ENCODE results near the gene APBA2. TPM values are rescaled to one million over a fixed set of nuclear protein-coding genes. Genes with fewer than 3 reads are reported as not detected.

Gene APBA2
- total RNA-seq, 6 experiments from 2014 or later, result 5.3 to 6.5 (median 6.1) TPM

- H3K27ac Mint-ChIP-seq, result no peak overlapping the region
- peaks cover 21% of the 10 kb centered on the region for H3K4me1 Mint-ChIP-seq (ENCODE audit: low read depth)
- H3K27me3 Mint-ChIP-seq (ENCODE audit: insufficient read depth), result no peaks in the 10 kb centered on the region; the same call in none of the 2 replicates
- DNase-seq, result no peak
- peaks cover 15% of the 10 kb centered on the region for H3K9me3 Mint-ChIP-seq
- H3K4me3 Mint-ChIP-seq, result no peak overlapping the region
- TF ChIP-seq CTCF (IDR thresholded peaks at IDR 0.05), result no peak
- peaks cover 7% of the 10 kb centered on the region; the same call in 1 of the 2 replicates for H3K36me3 Mint-ChIP-seq (ENCODE audit: low read depth)
Measured at GRCh38 chr15:28895566-28895965, 9.8 kb downstream of the APBA2 start.

GRCh38 chr15:28896951-28897350 is 11.2 kb downstream of the APBA2 start:
- Mint-ChIP-seq H3K4me3 (no peak overlapping the region), H3K27me3 (ENCODE audit: insufficient read depth) (no peaks in the 10 kb centered on the region; the same call in 1 of the 2 replicates), H3K36me3 (ENCODE audit: low read depth) (peaks cover 7% of the 10 kb centered on the region; the same call in 1 of the 2 replicates), H3K9me3 (peaks cover 15% of the 10 kb centered on the region), H3K4me1 (ENCODE audit: low read depth) (peaks cover 21% of the 10 kb centered on the region), H3K27ac (peak overlapping the region; percentile 71)
- DNase-seq, result peak; percentile 88
- TF ChIP-seq CTCF (IDR thresholded peaks at IDR 0.05), result no peak

GRCh38 chr15:28897861-28898585 is 12.2 kb downstream of the APBA2 start:
- H3K36me3 Mint-ChIP-seq (ENCODE audit: low read depth), result peaks cover 7% of the 10 kb centered on the region; the same call in 1 of the 2 replicates
- peaks cover 15% of the 10 kb centered on the region for H3K9me3 Mint-ChIP-seq
- peaks cover 16% of the 10 kb centered on the region for H3K4me1 Mint-ChIP-seq (ENCODE audit: low read depth)
- no peak for TF ChIP-seq CTCF (IDR thresholded peaks at IDR 0.05)
- H3K27ac Mint-ChIP-seq, result no peak overlapping the region
- no peak for DNase-seq
- H3K4me3 Mint-ChIP-seq, result no peak overlapping the region
- H3K27me3 Mint-ChIP-seq (ENCODE audit: insufficient read depth), result no peaks in the 10 kb centered on the region; the same call in 1 of the 2 replicates

- no peak for DNase-seq
- Mint-ChIP-seq H3K27ac (no peak overlapping the region), H3K4me1 (ENCODE audit: low read depth) (peaks cover 9% of the 10 kb centered on the region), H3K36me3 (ENCODE audit: low read depth) (peaks cover 7% of the 10 kb centered on the region; the same call in 1 of the 2 replicates), H3K27me3 (ENCODE audit: insufficient read depth) (no peaks in the 10 kb centered on the region; the same call in 1 of the 2 replicates), H3K4me3 (no peak overlapping the region), H3K9me3 (peaks cover 15% of the 10 kb centered on the region)
- no peak for TF ChIP-seq CTCF (IDR thresholded peaks at IDR 0.05)
Measured at GRCh38 chr15:28899061-28899738, 13.4 kb downstream of the APBA2 start.

GRCh38 chr15:28900041-28900891 is 14.5 kb downstream of the APBA2 start:
- peaks cover 7% of the 10 kb centered on the region; the same call in 1 of the 2 replicates for H3K36me3 Mint-ChIP-seq (ENCODE audit: low read depth)
- H3K9me3 Mint-ChIP-seq, result peaks cover 15% of the 10 kb centered on the region
- DNase-seq, result no peak
- no peak overlapping the region for H3K27ac Mint-ChIP-seq
- H3K4me3 Mint-ChIP-seq, result no peak overlapping the region
- peaks cover 9% of the 10 kb centered on the region for H3K4me1 Mint-ChIP-seq (ENCODE audit: low read depth)
- no peaks in the 10 kb centered on the region; the same call in none of the 2 replicates for H3K27me3 Mint-ChIP-seq (ENCODE audit: insufficient read depth)
- TF ChIP-seq CTCF (IDR thresholded peaks at IDR 0.05), result no peak
